B cell (primary cell): ENCODE data around the gene HOXA10. TPM values are rescaled to one million over a fixed set of nuclear protein-coding genes. Genes with fewer than 3 reads are reported as not detected.

Source experiments
- ATAC-seq: fragments of 200-7000 bp; cut with Tn5 transposase; one replicate; pipeline ENCODE4 v1.10.0; 2021; ENCODE audit warnings: low read depth, mild to moderate bottlenecking, moderate number of reproducible peaks, moderate library complexity
- CTCF ChIA-PET: fragments of 350-600 bp; sonication (Branson Sonifier 250); formaldehyde crosslinking; loops from one replicate; lab custom pipeline; 2021; ENCODE audit warnings: antibody characterized with exemption, inconsistent platforms; lab: Charles Lee
- POLR2A ChIA-PET: fragments of 350-600 bp; sonication (Branson Sonifier 250); formaldehyde crosslinking; loops from one replicate; lab custom pipeline; 2021; ENCODE audit warnings: antibody characterized with exemption; lab: Charles Lee
- DNase-seq: peaks from one replicate; pipeline ENCODE4 v3.0.0; 2013
- H2AFZ ChIP-seq: 2 replicates; pipeline ENCODE4 v1.6.1; 2012; ENCODE audit warnings: mild to moderate bottlenecking, low read depth, low read length; ENCODE audit not compliant: insufficient read depth, poor library complexity, severe bottlenecking
- H3K27ac ChIP-seq, 2 donors: 1 replicate in 1 of 2; 2 replicates in 1 of 2; pipeline ENCODE4 v1.5.1; 2012 to 2013; ENCODE audit warnings: low read length in 2 of 2, mild to moderate bottlenecking in 2 of 2, moderate library complexity in 1 of 2
- H3K27me3 ChIP-seq, 4 experiments: fragments of 200-600 bp in 1 of 4; sonication (generic) in 1 of 4; replicated peaks in 1 of 4; 1 replicate in 2 of 4; 2 replicates in 2 of 4; pipeline versions ENCODE4 v1.6.1 to v1.7.0; 2013 to 2016; ENCODE audit warnings: low read length in 3 of 4, mild to moderate bottlenecking in 2 of 4, mixed read lengths in 1 of 4, moderate library complexity in 1 of 4; ENCODE audit not compliant: insufficient read depth in 4 of 4, control insufficient read depth in 3 of 4; ENCODE audit errors: control extremely low read depth in 1 of 4
- H3K36me3 ChIP-seq, 2 experiments: replicated peaks in 1 of 2; 1 replicate in 1 of 2; 2 replicates in 1 of 2; pipeline versions ENCODE4 v1.6.1 to v1.7.1; 2013; ENCODE audit warnings: low read length in 1 of 2; ENCODE audit not compliant: insufficient read depth in 2 of 2, control insufficient read depth in 1 of 2; ENCODE audit errors: control extremely low read depth in 1 of 2, extremely low read depth in 1 of 2
- H3K4me1 ChIP-seq, 2 donors: fragments of 200-600 bp in 1 of 2; sonication (generic) in 1 of 2; 1 replicate in 1 of 2; 2 replicates in 1 of 2; pipeline versions ENCODE4 v1.5.1 to v1.6.1; 2013 to 2017; ENCODE audit warnings: low read length in 2 of 2; ENCODE audit not compliant: control insufficient read depth in 2 of 2, insufficient read depth in 2 of 2
- H3K4me2 ChIP-seq: replicated peaks from 2 replicates; pipeline ENCODE3; 2012; ENCODE audit warnings: mild to moderate bottlenecking, low read depth, low read length; ENCODE audit not compliant: poor library complexity, severe bottlenecking
- H3K4me3 ChIP-seq, 5 experiments: fragments of 200-600 bp in 1 of 5; sonication (generic) in 1 of 5; 1 replicate in 3 of 5; 2 replicates in 2 of 5; pipeline versions ENCODE4 v1.5.1 to v1.7.0; 2011 to 2016; ENCODE audit warnings: low read length in 4 of 5, mild to moderate bottlenecking in 4 of 5, low read depth in 2 of 5, control low read depth in 1 of 5, moderate library complexity in 1 of 5; ENCODE audit not compliant: insufficient read depth in 1 of 5; ENCODE audit errors: control extremely low read depth in 1 of 5, extremely low read depth in 1 of 5
- H3K79me2 ChIP-seq: fragments of 200-600 bp; sonication (generic); one replicate; pipeline ENCODE4 v1.6.0; 2016; ENCODE audit warnings: low read length; ENCODE audit not compliant: control insufficient read depth, insufficient read depth
- H3K9ac ChIP-seq: fragments of 200-600 bp; sonication (generic); 2 replicates; pipeline ENCODE4 v1.6.1; 2017; ENCODE audit warnings: mild to moderate bottlenecking, low read length, moderate library complexity
- H3K9me3 ChIP-seq, 3 donors: one replicate each; pipeline versions ENCODE4 v1.6.1 to v1.7.1; 2013; ENCODE audit warnings: low read length in 2 of 3; ENCODE audit not compliant: control insufficient read depth in 2 of 3, insufficient read depth in 1 of 3; ENCODE audit errors: control extremely low read depth in 1 of 3
- H4K20me1 ChIP-seq: 2 replicates; pipeline ENCODE4 v1.6.0; 2012; ENCODE audit warnings: mild to moderate bottlenecking, low read length; ENCODE audit not compliant: insufficient read depth, control insufficient read depth, poor library complexity, severe bottlenecking
- H3K27ac Mint-ChIP-seq: one replicate; pipeline ENCODE4 v1.8.0; 2021; ENCODE audit warnings: mixed read lengths
- H3K27me3 Mint-ChIP-seq: one replicate; pipeline ENCODE4 v1.8.0; 2021; ENCODE audit warnings: mixed read lengths
- H3K4me1 Mint-ChIP-seq: one replicate; pipeline ENCODE4 v1.8.0; 2021; ENCODE audit warnings: mixed read lengths
- H3K4me3 Mint-ChIP-seq: one replicate; pipeline ENCODE4 v1.8.0; 2021; ENCODE audit warnings: mixed read lengths
- H3K9me3 Mint-ChIP-seq: one replicate; pipeline ENCODE4 v1.8.0; 2022; ENCODE audit warnings: mixed read lengths; ENCODE audit not compliant: insufficient read depth
- CTCF ChIP-seq: fragments of 200-600 bp; IDR thresholded peaks from one replicate; pipeline ENCODE4 v1.8.0; 2022; ENCODE audit warnings: antibody characterized with exemption, mild to moderate bottlenecking
- EZH2 ChIP-seq: IDR thresholded peaks from 2 replicates; pipeline ENCODE4 v1.6.1; 2012; ENCODE audit warnings: borderline replicate concordance, low read depth, mild to moderate bottlenecking, moderate library complexity, low read length; ENCODE audit not compliant: insufficient read depth, poor library complexity, severe bottlenecking
- WGBS: methylation state at CpG from one replicate; pipeline ENCODE4 v1.1.5; 2013; ENCODE audit warnings: missing lambda C conversion rate; ENCODE audit not compliant: insufficient coverage; 5-methylcytosine and 5-hydroxymethylcytosine counted together
- intact Hi-C: fragments of 100-400 bp; cut with micrococcal nuclease; formaldehyde crosslinking; loops from one replicate; pipeline ENCODE4 v1.10.0; 2022
- polyA plus RNA-seq: library from polyadenylated mRNA; depleted of rRNA; stranded (reverse); fragments of >200 nt; gene quantifications from 2 replicates; pipeline ENCODE4 v1.2.3, GENCODE V29; 2012
- total RNA-seq, 2 donors: library from RNA; stranded (reverse); fragments of 120-200 nt in 1 of 2; gene quantifications; 1 replicate in 1 of 2; 2 replicates in 1 of 2; pipeline versions ENCODE4 v1.2.3 to v1.2.4, GENCODE V29; 2013 to 2022

HOXA10 gene
- total and polyA plus RNA-seq, 2 donors (not counting 1 experiment from before 2014, with no cell fraction given): not detected

- TF ChIP-seq CTCF (no peak), EZH2 (peak; percentile 69)
Measured at GRCh38 chr7:27169658-27170425, 4.3 kb downstream of the HOXA10 start.

More at GRCh38 chr7:27169658-27170425, 4.3 kb downstream of the HOXA10 start:
- no peaks in the 10 kb centered on the region for H3K79me2 ChIP-seq
- intact Hi-C loops: loop anchor here (10.0 kb wide), 2 partner anchors 895 to 975 kb away; no protein-coding TSS in a partner anchor
- peaks cover 12% of the 10 kb centered on the region for H4K20me1 ChIP-seq
- Mint-ChIP-seq H3K27me3 (peaks cover 52% of the 10 kb centered on the region), H3K9me3 (no peaks in the 10 kb centered on the region), H3K4me3 (no peak overlapping the region), H3K27ac (peak overlapping the region; percentile 82), H3K4me1 (peaks cover 19% of the 10 kb centered on the region)
- peaks cover 0 to 84% (median 28%) of the 10 kb centered on the region in 3 donors for H3K9me3 ChIP-seq
- peak overlapping the region; percentile 14 for H3K4me2 ChIP-seq
- H3K4me3 ChIP-seq: no peak overlapping the region
- no peaks in the 10 kb centered on the region for H3K36me3 ChIP-seq
- H3K27me3 ChIP-seq: peaks cover 0 to 96% (median 79%) of the 10 kb centered on the region in 4 experiments
- no peak overlapping the region for H3K9ac ChIP-seq
- DNase-seq (peak; percentile 34), ATAC-seq (no peak)
- WGBS: 3% methylated on average over 35 of the region's 46 CpGs
- no peak overlapping the region for H2AFZ ChIP-seq
- CTCF ChIA-PET: interaction anchor here (1.0 to 2.8 kb wide), 3 partner anchors 9 to 20 kb away, joined by 3 to 10 read pairs (median 6); no protein-coding TSS in a partner anchor
- POLR2A ChIA-PET: no interaction called here
- H3K27ac ChIP-seq: no peak overlapping the region
- H3K4me1 ChIP-seq: peaks cover 54 to 73% of the 10 kb centered on the region in 2 donors
